ENCODE measurements around the gene POR.
"Not testable (repeated sequence)": the region's sequence is repeated elsewhere in the genome, so short reads cannot be mapped to it uniquely, and the experiment has no call there.

POR gene

GRCh38 chr7:75870557-75871161 lies 44.3 kb upstream of the POR start:
- no peaks in the 10 kb centered on the region for H3K9me3 ChIP-seq (ENCODE audit: low read length)
- TF ChIP-seq EZH2 (IDR thresholded peaks at IDR 0.05; ENCODE audit: borderline replicate concordance, low read length): no peak
- TF ChIP-seq, protein P1, sequence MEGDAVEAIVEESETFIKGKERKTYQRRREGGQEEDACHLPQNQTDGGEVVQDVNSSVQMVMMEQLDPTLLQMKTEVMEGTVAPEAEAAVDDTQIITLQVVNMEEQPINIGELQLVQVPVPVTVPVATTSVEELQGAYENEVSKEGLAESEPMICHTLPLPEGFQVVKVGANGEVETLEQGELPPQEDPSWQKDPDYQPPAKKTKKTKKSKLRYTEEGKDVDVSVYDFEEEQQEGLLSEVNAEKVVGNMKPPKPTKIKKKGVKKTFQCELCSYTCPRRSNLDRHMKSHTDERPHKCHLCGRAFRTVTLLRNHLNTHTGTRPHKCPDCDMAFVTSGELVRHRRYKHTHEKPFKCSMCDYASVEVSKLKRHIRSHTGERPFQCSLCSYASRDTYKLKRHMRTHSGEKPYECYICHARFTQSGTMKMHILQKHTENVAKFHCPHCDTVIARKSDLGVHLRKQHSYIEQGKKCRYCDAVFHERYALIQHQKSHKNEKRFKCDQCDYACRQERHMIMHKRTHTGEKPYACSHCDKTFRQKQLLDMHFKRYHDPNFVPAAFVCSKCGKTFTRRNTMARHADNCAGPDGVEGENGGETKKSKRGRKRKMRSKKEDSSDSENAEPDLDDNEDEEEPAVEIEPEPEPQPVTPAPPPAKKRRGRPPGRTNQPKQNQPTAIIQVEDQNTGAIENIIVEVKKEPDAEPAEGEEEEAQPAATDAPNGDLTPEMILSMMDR (IDR thresholded peaks at IDR 0.05; ENCODE audit: low read length): no peak
- no peaks in the 10 kb centered on the region for H3F3A ChIP-seq (ENCODE audit: insufficient read depth, low read length)
- H2AFZ ChIP-seq (ENCODE audit: low read length): no peak overlapping the region
- no peaks in the 10 kb centered on the region for H3K36me3 ChIP-seq (ENCODE audit: insufficient read depth, low read length)
- H3K9ac ChIP-seq (ENCODE audit: low read length): no peak overlapping the region
- no peaks in the 10 kb centered on the region for H3K4me1 ChIP-seq (ENCODE audit: insufficient read depth, low read length, severe bottlenecking)
- H3K4me2 ChIP-seq (ENCODE audit: low read length): no peak overlapping the region
- no peaks in the 10 kb centered on the region for H4K20me1 ChIP-seq (ENCODE audit: insufficient read depth, low read length)
- H3K27ac ChIP-seq (ENCODE audit: low read depth, low read length, poor library complexity, severe bottlenecking): no peak overlapping the region
- no peaks in the 10 kb centered on the region for H3K9me2 ChIP-seq (ENCODE audit: low read depth, low read length)
- no peaks in the 10 kb centered on the region for H3K79me2 ChIP-seq (ENCODE audit: insufficient read depth, low read length)
- no peak overlapping the region for H3K4me3 ChIP-seq (ENCODE audit: low read depth, low read length, poor library complexity, severe bottlenecking)
- H3K27me3 ChIP-seq (ENCODE audit: insufficient read depth, low read length): no peaks in the 10 kb centered on the region

- Histone ChIP-seq H4K20me1 (ENCODE audit: insufficient read depth, low read length) (no peaks in the 10 kb centered on the region), H3K79me2 (ENCODE audit: insufficient read depth, low read length) (no peaks in the 10 kb centered on the region), H3K9me2 (ENCODE audit: low read depth, low read length) (no peaks in the 10 kb centered on the region), H3K9me3 (ENCODE audit: low read length) (no peaks in the 10 kb centered on the region), H3K4me1 (ENCODE audit: insufficient read depth, low read length, severe bottlenecking) (no peaks in the 10 kb centered on the region), H3K9ac (ENCODE audit: low read length) (no peak overlapping the region), H3K4me3 (ENCODE audit: low read depth, low read length, poor library complexity, severe bottlenecking) (no peak overlapping the region), H2AFZ (ENCODE audit: low read length) (no peak overlapping the region), H3K4me2 (ENCODE audit: low read length) (no peak overlapping the region), H3F3A (ENCODE audit: insufficient read depth, low read length) (no peaks in the 10 kb centered on the region), H3K36me3 (ENCODE audit: insufficient read depth, low read length) (no peaks in the 10 kb centered on the region), H3K27ac (ENCODE audit: low read depth, low read length, poor library complexity, severe bottlenecking) (no peak overlapping the region), H3K27me3 (ENCODE audit: insufficient read depth, low read length) (no peaks in the 10 kb centered on the region)
- no peak for TF ChIP-seq EZH2 (IDR thresholded peaks at IDR 0.05; ENCODE audit: borderline replicate concordance, low read length)
- TF ChIP-seq, protein P1 (IDR thresholded peaks at IDR 0.05; ENCODE audit: low read length): no peak
Observed at GRCh38 chr7:75872073-75872782, 42.7 kb upstream of the POR start.

GRCh38 chr7:75874180-75874579 lies 40.8 kb upstream of the POR start:
- not testable (repeated sequence) for H3F3A ChIP-seq (ENCODE audit: insufficient read depth, low read length); H3K9me2 ChIP-seq (ENCODE audit: low read depth, low read length); H3K4me3 ChIP-seq (ENCODE audit: low read depth, low read length, poor library complexity, severe bottlenecking); H4K20me1 ChIP-seq (ENCODE audit: insufficient read depth, low read length); H3K27ac ChIP-seq (ENCODE audit: low read depth, low read length, poor library complexity, severe bottlenecking); H3K9me3 ChIP-seq (ENCODE audit: low read length); H2AFZ ChIP-seq (ENCODE audit: low read length); H3K36me3 ChIP-seq (ENCODE audit: insufficient read depth, low read length); H3K4me1 ChIP-seq (ENCODE audit: insufficient read depth, low read length, severe bottlenecking); H3K9ac ChIP-seq (ENCODE audit: low read length); H3K4me2 ChIP-seq (ENCODE audit: low read length); H3K27me3 ChIP-seq (ENCODE audit: insufficient read depth, low read length); H3K79me2 ChIP-seq (ENCODE audit: insufficient read depth, low read length)

Data from OCI-LY1 (cell line).